Measurements from ENCODE around the gene AGPAT1.
"Not testable (repeated sequence)": the region's sequence is repeated elsewhere in the genome, so short reads cannot be mapped to it uniquely, and the experiment has no call there.

- not testable (repeated sequence) for TF ChIP-seq CTCF (conservative IDR thresholded peaks at IDR 0.05; ENCODE audit: low read depth in 2 of 2); EZH2phosphoT487 (IDR thresholded peaks at IDR 0.05; ENCODE audit: unreplicated experiment); POLR2AphosphoS5 (IDR thresholded peaks at IDR 0.05; ENCODE audit: low read depth); REST (IDR thresholded peaks at IDR 0.05; ENCODE audit: unreplicated experiment); EZH2 (IDR thresholded peaks at IDR 0.05; ENCODE audit: low read depth, unreplicated experiment); CREB1 (CRISPR knock-in tag; IDR thresholded peaks at IDR 0.05; ENCODE audit: low read depth); JUNB (IDR thresholded peaks at IDR 0.05; ENCODE audit: unreplicated experiment)
Measured at GRCh38 chr6:32187725-32188380, 12.0 kb upstream of the AGPAT1 start.

All from GM23338 (cell line).